Left ventricle myocardium superior (tissue), 1 donor: ENCODE data around the gene NCBP3. TPM values are rescaled to one million over a fixed set of nuclear protein-coding genes. Genes with fewer than 3 reads are reported as not detected.

ENCODE experiments used
- ATAC-seq: fragments of 200-7000 bp; cut with Tn5 transposase; one replicate; pipeline ENCODE4 v1.9.1; 2020; ENCODE audit warnings: mild to moderate bottlenecking, moderate library complexity
- DNase-seq: peaks from one replicate; pipeline ENCODE4 v3.0.0-alpha.2; 2020
- intact Hi-C: fragments of 100-400 bp; cut with micrococcal nuclease; formaldehyde crosslinking; loops from one replicate; pipeline ENCODE4 v1.11.0; 2022
- total RNA-seq: library from RNA; stranded (reverse); fragmentation: NEBNext Ultra II Directional; extraction: Animal tissue kit (Norgen Biotek cat#: 25700); gene quantifications from one replicate; pipeline ENCODE4 v1.2.1, GENCODE V29; 2021
- donor health status: DM: no; HTN: yes; CAD: no; lungs with severe emphysema.

The NCBP3 gene
- total RNA-seq, 1 donor from 2014 or later = 17.8 TPM

DNA sequence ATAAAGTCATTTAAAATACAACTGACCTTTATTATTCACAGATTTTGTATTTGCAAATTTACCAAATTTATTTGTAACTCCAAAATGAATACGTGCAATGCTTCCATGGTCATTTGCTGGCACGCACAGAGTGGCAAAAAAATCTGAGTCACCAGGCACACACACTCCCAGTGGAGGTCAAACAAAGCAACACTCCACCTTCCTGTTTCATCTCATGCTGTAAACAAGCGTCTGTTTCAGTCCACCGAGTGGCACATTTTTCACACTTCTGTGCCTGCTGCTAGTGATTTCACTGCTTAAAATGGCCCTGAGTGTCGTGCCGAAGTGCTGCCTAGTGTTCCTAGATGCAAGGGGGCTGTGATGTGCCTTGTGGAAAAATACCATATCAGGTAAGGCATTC, 27.3 kb downstream of the NCBP3 start:
- ATAC-seq (peak; percentile 70), DNase-seq (no peak)
- intact Hi-C loops = no loop called here

DNA sequence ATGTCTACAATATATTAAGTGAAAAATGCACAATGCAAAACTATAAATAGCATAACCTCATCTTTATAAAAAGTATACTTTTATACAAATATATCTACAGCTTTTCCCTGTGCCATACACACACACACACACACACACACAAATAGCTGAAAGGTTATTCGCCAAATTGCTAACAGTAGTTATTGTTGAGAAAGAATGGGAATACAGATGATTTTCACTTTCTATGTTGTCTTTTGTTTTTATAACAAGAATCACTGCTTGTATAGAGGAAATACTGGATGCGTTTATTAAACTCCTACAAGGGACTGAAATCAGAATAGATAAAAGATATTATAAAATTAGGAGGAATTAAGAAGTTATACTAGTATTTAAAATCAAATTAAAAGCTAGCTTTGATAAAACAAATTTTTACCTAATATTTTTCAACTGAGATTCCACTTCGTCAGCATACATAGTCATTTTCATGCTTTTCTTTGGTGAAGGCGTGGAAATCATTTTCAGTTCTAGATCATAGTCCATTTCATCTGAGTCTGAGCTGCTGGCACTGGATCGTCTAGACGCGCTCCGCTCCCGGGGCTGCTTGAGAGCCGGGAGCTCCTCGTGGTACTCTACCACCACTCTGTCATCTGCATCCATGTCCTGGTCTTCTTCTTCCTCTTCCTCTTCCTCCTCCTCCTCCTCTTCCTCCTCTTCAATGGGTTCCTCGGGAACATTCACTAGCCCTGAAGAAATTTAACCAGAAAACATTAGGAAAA, 28.0 kb downstream of the NCBP3 start:
- ATAC-seq = no peak
- intact Hi-C loops = no loop called here
- no peak for DNase-seq

DNA sequence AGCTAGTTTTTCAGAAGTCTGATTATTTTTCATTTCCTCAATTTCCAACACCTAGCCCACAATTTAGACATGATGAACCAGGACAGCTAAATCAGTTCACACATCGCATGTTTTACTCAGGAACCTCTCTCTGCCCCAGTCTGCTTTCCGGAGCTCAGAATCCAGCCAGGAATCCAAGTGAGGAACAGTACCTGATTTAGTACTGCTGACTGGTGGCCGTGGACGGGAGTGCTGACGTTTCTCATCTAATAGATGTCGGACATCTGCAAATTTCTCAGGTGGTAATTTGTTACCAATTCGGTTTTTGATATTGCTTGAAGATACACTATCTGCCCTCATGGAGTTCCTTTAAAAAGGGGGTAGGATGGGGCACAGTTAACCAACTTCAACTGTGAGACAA, 30.1 kb downstream of the NCBP3 start:
- DNase-seq = no peak
- no peak for ATAC-seq
- intact Hi-C loops = no loop called here

DNA sequence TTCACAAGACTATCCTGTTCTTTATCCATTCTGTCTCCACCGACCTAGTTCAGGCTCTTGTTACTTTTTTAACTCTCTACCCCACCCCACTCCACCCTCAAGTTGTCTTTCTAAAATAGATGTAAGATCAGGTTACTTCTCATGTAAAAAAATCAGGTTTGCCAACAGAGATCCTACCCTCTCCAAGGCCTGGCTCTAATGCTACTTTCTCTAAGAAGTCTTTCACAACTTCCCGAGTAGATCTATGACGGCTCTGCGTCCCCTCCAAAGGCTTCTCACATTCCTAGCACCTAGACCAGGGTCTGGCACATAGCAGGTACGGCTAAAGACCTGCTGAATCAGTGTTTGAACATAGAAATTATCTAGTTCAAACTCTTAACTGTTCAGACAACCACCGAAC, 30.9 kb downstream of the NCBP3 start:
- DNase-seq = no peak
- no peak for ATAC-seq
- intact Hi-C loops = no loop called here

DNA sequence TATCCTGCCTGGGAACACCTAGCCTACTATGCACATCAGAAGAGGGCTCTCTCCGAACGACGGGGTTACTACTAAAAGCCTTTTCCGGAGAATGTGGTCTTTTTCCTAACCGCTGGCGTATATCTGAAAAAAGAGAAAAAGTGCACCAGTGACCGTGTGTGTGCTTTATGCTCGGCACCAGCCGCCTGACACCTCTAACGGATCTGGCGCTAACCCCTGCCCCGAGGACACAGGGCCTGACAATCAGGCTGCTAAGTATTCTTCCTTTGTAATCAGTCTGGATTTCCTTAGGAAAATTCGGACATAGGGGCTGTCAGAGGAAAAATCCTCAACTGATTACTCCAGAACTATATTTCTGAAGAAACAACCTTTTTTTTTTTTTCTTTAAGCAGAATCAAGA, 31.7 kb downstream of the NCBP3 start:
- no peak for DNase-seq
- ATAC-seq = no peak
- intact Hi-C loops = no loop called here

DNA sequence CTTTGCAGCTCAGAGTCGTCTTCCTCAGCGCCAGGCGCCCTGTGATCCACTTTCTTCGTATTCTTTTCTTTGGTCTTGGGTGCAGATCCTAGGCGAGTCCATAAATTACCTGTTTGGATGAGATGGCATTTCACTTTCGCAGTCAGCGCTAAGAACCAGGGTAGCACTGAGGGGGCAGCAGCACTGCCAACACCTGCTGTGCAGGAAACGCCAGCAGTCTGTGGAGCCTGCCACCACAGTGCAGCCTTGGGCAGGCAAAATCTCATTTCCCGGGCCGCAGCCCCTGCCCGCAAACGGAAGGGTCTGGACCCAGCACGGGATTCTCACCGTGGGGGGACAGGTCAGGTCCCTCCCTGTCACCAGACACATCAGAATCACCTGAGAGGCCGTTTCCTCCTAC, 32.9 kb downstream of the NCBP3 start:
- ATAC-seq (no peak), DNase-seq (no peak)
- intact Hi-C loops = no loop called here

DNA sequence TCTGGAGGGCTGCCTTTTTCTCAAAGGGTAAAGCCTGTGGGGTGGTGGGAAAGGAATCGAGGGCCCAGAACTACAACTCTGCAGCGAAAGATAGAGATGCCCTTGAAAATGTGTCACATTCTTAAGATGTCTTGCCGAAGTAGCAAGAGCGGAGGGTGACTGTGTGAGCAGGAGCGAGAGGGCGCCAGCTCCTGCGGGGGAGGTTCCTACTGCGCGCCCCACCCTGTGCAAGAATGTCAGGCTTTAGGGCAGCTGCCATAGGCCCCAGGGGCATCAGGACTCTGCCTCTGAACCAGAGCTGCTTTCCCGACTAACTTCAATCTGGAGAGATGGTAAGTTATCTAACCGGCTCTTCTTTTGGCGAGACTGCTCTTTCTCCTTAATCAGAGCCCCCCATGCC, 33.3 kb downstream of the NCBP3 start:
- intact Hi-C loops = no loop called here
- ATAC-seq (peak; percentile 41), DNase-seq (no peak)

DNA sequence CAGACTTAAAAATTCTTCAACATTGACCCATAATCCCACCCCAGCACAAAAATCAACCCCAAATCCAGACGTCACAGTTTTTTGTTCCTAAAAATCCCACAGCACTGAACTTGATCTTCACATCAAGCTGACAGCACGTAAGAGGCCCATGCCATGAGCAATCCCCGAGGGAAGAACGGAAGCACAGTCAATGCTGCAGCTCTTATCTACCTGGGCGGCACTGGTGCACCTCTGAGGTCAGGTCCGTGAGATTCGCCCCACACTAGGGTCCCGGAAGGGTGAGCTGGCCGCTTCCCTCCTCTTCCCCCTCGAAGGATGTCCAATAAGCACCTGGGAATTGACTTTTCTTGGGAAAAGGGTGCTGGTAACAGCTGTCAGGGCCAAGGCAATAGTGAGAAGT, 33.8 kb downstream of the NCBP3 start:
- ATAC-seq = no peak
- intact Hi-C loops = no loop called here
- no peak for DNase-seq

DNA sequence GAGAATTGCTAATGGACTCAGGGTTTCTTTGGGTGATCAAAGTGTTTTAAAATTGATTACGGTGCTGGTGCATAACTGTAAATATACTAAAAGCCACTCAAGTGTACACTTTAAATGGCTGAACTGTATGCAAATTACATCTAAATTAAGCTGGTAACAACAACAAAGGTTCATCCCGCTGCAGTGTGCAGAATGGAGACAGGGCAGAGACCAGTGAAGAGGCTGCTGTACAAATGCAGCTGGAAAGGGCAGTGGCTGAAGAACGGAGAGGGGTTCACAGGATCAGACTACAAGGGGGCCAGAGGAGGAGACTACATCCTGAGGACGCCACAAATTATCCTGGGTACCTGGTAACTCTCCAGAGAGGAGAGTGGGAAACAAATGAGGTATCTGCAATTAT, 36.0 kb downstream of the NCBP3 start:
- no peak for ATAC-seq
- no peak for DNase-seq
- intact Hi-C loops = no loop called here

DNA sequence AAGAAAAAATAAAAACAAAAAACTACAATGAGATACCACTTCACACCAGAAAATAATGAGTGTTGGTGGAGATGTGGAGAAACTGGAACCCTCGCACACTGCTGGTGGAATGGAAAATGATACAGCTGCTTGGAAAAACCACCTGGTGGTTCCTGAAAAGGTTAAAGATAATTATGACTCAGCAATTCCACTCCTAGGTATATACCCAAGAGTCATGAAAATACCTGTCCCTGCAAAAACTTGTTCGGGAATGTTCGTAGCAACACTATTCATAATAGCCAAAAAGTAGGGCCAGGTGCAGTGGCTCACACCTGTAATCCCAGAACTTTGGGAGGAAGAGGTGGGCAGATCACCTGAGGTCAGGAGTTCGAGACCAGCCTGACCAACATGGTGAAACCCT, 36.9 kb downstream of the NCBP3 start:
- intact Hi-C loops = no loop called here
- DNase-seq = no peak
- ATAC-seq = no peak

DNA sequence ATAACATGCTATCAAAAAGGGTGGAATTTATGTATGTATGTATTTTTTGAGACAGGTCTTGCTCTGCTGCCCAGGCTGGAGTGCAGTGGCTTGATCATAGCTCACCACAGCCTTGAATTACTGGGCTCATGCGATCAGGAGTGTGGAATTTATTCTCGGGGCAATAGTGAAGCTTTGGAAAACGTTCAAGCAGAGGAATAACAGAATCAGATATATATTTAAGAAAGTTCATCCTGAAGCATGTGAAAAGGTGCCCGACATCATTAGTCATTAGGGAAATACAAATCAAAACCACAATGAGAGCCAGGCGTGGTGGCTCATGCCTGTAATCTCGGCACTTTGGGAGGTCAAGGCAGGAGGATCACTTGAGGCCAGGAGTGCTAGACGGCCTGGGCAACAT, 37.3 kb downstream of the NCBP3 start:
- intact Hi-C loops = no loop called here
- DNase-seq = no peak
- ATAC-seq = no peak

DNA sequence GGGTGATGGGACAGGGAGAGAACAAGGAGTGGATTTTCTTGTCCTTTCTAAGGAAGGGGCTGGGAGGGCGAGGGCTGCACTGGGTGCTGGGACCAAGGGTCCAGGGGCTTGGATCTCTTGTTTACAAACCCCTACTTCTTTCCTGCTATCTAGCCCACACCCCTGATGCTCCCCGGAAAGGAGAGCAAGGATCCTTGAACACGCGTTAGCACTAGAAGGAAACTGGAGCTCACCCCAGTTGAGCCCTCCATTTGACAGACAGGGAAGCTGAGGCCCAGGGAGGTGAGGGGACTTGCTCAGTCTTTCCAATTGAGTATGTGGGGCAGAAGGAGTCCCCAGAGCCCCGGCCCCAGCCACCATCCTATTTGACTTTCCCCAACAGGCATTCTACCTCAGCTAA, 40.5 kb downstream of the NCBP3 start:
- no peak for DNase-seq
- ATAC-seq = no peak
- intact Hi-C loops = no loop called here

DNA sequence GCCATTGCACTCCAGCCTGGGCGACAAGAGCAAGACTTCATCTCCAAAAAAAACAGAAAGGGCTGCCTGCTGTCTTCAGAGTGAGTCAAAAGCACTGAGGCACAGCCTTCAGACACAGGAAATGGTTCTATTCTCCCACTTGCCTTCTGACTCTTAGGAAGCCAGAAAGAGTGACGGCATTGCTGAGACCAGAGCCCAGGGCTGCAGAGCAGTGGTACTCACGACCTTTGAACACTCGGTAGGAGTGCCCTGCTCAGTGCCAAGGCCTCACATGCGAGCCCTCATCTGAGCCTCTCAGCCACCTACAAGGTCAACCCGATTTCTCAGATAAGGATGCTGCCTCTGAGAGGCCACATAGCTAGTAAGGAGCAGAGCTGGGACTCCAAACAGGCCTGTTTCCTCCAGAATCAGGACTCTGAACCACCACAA, 41.5 kb downstream of the NCBP3 start:
- ATAC-seq = peak; percentile 21
- no peak for DNase-seq
- intact Hi-C loops = no loop called here

DNA sequence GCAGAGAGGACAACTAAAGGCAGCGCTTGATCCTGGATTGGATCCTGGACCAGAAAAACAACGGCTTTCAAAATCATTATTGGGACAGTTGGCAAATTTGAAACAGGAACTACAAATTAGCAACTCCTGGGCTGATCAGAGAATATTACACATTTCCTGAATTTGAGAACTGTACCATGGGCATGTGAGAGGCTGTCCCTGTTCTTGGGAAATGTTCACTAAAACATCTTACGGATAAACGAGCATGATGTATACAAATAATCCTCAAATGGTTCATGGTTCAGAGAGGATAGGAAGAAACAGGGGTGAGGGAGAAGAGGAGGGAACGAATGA, 42.8 kb downstream of the NCBP3 start:
- ATAC-seq (no peak), DNase-seq (no peak)
- intact Hi-C loops = no loop called here

DNA sequence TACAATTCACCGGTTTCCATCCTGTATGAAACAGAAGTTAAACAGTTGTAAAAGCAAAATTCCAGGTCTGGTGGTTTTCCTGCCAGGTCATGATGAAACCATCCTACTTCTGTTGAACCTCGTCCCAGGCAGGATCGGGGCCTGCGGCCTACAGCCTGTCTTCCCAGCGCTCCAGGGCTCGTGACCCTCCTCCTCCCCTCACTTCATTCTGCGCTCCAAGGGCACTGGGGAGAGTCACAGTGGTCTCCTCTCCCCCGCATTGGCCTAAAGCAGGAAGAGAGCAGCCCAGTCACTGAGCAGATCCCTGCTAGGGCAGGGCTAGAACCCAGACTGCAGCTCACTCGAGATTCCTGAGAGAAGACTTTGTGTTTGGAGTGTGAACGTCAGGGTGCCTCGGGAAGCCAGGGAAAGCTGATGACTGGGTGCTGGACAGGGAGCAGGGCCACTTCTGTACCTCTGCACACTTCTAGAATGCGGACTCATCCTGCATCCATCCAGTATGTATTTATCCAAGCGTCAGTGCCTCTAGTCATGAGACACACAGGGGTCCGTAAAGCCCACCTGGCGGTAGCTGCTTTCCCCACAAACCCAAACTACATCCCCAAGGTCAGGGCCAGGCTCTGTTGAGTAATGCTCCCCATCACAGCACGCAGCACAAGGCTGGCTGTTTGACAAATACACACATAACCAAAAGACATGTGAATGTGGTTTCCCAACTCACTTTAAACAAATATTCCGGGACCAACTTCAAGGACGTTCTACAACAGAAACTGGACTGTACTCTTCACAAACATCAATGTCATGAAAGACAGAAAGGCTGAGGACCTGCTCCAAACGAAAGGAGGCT, 43.4 kb downstream of the NCBP3 start:
- DNase-seq (no peak), ATAC-seq (peak; percentile 32)
- intact Hi-C loops = no loop called here

DNA sequence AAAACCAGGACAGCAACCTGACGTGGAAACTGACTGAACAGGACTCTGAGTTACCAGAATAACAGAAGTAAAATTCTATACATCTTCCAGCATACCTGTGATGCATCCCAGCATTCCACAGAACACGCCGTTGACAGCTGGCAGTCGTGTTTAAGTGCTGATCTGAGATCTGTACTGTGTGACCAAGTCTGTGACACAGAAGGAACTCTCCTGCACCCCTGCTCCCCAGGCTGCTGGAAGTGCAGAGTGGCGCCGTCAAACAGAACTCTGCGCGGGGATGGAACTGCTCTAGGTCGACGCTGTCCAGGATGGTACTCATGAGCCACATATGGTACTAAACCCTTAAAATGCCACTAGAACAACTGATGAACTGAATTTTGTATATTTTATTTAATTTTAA, 44.3 kb downstream of the NCBP3 start:
- intact Hi-C loops = no loop called here
- DNase-seq (no peak), ATAC-seq (no peak)

DNA sequence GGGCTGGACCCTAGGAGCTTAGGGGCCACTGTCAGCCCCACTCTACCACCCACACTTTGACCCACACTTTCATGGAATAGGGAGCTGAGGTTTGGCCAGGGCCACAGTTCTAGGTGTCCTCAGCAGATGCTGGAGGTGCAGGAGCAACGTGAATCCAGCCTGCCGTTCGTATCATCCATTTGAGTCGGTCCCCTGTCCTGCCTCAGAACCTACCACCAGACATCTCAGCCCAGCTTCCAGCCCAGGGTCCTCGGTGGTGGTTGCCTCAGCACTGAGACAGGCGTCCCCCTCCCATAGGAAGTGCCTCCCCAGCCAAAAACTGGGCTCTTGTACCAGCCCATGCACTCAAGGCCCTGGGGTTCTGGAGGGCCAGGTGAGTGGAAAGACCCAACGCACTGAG, 44.7 kb downstream of the NCBP3 start:
- ATAC-seq (no peak), DNase-seq (no peak)
- intact Hi-C loops = no loop called here

DNA sequence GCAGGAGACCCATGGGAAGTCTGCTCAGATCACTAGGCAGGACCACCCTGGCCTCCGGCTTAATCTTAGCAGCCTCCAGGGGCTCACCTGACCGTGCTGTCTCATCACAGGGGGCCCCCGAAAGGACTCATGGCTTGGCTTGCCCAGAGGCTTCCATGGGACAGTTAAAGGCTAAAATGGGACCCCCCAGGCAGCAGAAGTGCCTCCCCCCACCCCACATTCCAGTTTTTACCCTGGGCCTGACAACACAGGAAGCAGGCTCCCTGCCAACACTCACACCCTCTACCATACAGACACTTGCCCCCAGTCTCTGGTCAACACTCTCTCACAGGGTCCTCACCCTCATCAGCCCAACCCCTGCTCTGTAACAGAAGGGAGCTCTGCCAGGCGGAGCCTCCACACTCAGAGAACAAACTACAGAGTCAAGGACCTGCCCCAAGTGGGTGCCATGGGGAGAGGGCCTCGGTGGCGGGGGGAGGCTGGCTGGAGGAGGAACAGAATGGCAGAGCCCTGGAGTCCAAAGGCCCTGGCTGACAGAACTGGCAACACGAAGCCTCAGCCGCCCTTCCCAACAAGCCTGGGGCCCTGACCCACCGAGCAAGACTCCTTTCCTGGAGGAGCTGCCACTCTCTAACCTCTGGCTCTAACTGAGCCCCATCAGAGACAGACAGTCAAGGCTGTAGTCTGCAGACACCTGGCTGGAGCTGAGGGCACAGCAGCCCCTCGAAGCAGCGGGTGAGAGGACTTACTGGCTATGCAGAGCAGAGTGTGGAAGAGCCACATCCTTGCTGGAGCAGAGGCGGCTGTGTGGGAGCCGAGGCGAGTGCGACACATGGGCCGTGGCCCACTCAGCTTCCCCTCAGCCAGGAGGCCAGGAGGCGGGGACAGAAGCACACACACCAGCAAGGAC, 45.4 kb downstream of the NCBP3 start, which contains the start of gene ITGAE:
Gene ITGAE, minus strand, starts transcription at position 827 of the 910 bp plus-strand sequence. Its CDS starts 44 bp downstream, at position 783.
- no peak for ATAC-seq
- no peak for DNase-seq
- intact Hi-C loops = no loop called here

DNA sequence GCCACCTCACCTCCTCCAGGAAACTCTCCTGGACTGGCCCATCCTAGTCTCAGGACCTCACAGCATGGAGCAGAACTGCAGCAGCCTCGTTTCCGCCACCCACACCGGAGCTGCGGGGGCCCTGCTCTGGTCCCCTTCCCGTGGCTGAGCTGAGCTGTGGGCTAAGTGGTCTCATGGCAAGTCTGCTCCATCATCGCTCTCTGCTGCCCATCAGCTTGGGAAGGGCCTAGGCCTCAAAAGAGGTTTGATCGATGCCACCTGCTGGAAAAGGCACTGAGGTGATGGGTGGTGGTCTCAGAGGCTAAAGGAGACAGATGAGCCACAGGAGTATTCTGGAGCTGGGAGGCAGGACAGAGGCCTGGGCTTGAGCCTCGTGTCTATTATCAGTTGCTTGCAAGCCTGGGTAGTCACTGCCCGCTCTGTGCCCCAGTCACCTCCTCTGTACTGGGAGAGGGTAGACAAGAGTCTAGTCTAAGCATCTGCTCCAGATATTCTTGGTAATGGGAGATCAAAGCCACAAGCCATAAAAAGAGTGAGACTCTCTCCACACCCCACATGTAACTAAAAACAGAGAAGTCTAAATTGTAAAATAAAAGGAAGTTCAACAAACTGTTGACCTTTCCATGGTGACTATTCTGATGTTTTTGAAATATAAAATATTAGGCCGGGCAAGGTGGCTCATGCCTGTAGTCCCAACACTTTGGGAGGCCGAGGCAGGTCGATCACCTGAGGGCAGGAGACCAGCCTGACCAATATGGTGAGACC, 46.7 kb downstream of the NCBP3 start:
- ATAC-seq (no peak), DNase-seq (no peak)
- intact Hi-C loops = no loop called here
